NCI-H2029 (cell line): ENCODE results near the gene EHD4.

Experiments used
- DNase-seq: peaks from one replicate; lab custom pipeline; 2025; lab: John Stamatoyannopoulos, UW

EHD4 gene

DNA sequence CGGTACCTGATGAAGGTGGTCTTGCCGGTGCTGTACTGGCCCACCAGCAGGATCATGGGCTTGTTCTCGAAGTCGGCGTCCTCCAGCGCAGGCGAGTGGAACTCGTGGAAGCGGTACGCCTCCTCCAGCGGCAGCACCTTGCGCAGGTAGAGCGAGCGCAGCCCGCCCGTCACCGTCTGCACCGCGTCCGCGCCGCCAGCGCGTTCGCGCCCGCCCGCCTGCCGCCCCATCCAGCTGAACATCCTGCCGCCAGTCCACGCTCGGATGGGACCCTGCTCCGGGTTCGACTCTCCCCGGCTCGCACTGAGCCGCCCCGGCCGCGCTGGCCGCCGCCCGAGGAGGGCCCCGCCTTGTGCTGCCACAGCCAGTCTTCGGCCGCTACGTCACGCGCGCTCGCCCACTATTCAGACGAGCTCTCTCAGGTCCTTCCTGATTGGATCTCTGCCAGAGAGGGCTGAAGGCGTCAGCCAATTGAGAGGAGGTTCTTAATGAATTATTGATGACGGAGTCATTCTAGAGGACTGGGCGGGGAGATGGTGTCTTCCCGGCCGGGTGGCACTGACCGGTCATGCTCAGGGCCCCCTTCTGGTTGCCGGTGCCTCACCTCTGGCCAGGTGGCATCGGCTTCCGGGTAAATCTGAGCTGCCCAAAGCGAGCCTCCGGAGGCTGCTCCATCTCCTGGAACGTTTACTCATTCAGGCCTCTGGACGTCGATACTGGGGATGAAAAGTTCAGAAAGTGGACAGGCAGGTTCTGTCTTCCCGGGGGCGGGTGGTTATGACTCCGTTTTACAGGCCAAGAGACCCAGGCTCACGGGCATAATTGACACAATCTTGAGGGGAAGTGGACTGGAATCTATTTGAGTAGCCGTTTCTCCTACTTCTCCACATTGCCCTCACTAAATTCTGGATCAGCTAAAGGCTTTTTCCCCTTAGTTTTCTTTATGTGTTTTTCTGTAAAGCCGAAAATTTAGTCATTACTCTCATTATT is at the start of gene EHD4:
Gene EHD4 (minus strand): TSS at position 305 of the 990 bp plus-strand sequence. CDS start 63 bp downstream, at position 242.
- DNase-seq = peak; percentile 95

DNA sequence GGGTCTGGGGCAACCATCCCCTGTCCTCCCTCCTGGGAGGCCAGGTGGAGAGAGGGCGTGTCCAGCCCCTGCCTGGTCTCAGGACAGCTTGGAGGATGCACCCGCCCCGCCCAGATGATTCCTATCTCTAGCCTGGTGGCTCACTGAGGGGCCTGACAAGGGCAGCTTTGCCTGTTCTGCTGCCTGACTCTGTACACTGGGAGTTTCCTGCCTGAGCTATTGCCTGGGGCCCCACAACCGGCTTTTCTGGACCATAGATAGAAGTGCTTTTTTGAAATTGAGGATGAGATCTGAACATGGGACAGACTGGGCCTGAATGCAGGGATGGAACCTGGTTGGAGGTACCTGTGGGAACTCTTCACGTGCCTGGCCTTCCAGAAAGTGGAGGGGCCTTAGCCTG is 49.2 kb upstream of the EHD4 start:
- no peak for DNase-seq

DNA sequence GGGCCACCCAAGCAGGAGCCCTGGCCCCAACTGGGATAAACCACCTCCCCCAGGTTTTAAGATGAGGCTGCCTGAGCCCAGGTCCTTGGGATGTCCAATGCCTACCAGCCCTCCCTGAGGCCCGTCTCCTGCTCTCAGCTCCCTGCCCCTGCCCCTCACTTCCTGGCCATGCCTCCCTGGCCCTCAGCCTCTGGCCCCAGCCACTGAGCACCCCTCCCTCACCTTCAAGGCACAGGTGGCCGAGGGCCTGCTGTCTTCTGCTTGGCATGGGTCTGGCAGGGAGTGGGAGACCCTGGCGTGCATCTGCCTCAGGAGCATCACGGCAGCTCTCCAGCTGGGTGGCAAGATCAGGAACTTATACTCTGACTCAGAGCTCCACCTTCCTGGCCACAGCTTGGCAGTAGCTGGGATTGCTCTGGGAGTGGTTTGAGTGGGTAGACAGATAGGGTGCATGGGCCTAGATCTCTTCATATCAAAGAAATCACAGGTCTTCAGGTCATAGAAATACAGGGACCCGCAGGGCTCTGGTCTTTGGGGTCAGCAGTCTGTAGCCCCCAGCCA is 48.4 kb upstream of the EHD4 start, which contains the start of gene PLA2G4E:
Gene PLA2G4E (minus strand): TSS at position 330 of the 561 bp plus-strand sequence. CDS start 12 bp downstream, at position 318.
- DNase-seq = no peak

DNA sequence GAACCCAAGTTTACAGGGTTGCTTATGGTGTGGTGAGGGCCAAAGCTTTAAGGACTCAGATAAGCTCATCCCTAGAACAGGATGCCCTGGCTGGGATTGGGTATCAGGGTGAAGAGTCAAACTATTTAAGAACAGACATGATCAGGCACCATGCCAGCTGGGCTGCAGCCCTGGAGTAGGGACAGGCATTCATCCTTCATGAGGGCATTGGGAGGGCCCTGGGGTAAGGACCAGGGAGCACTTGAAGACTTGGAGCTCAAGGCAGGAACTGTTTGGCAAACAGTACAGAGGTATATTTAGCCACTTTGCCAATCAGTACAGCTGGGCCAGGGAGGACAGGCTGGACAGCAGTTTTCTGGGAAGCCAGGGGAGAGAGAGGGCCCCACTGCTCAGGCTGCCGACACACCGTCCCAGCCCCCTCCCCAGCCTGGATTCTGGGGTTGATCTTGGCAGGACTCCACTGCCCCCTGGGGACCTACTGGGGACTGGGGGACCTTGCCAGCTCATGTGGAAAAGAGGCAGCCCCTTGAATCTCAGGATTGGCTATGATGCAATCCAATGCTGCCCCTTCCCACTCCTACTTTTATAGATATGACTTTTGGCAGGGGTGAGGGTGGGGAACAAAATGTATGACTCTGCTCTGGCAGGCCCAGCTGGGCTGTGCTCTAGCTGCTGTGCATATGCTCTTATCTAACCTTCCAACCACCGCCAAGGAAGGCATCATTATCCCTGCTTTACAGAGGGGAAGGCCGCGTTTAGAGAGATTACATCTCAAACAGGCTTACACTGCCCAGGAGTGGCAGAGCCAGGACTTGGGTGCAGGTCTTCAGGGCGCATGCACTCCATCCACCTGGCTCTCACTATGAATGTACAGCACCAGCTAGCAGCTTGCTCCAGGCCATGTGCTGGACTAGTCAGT is 46.2 kb upstream of the EHD4 start:
- DNase-seq = no peak

DNA sequence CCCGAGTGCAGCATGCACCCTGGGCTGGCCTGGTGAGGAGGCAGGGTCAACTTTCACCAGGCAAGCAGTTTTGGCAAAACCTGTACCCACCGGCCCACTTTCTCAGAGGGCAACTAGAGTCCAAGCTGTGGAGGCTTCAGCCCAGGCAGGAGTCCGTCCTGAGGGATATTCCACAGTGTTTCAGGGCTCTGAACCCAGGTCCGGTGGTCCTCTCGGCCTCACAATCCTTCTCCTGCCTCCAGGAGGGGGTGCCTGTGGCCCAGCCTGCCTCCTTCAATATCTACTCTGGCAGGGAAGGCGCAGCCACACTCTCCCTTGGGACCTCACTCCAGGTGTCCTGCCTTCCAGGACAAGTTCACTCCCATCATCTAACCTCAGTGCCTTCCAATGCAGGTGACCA is 44.6 kb upstream of the EHD4 start:
- no peak for DNase-seq

DNA sequence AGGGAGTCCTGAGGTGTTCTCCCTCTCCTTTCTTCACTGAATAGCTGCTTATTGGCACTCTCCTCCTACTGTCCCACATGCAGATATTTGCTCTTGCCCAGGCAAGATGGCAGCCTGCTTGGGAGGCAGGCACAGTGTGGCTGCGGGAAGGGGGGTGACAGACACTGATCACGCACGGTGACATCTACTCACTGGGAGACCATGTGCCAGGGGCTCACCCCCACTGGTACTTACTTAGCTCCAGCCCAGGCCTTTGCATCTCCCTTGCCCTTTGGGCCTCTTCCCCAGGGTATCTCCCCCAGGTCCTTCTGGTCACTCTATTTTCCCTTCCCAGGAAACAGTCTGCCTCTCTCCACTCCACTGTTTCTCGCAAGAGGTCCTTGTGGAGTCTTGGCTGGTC is 42.0 kb upstream of the EHD4 start:
- no peak for DNase-seq

DNA sequence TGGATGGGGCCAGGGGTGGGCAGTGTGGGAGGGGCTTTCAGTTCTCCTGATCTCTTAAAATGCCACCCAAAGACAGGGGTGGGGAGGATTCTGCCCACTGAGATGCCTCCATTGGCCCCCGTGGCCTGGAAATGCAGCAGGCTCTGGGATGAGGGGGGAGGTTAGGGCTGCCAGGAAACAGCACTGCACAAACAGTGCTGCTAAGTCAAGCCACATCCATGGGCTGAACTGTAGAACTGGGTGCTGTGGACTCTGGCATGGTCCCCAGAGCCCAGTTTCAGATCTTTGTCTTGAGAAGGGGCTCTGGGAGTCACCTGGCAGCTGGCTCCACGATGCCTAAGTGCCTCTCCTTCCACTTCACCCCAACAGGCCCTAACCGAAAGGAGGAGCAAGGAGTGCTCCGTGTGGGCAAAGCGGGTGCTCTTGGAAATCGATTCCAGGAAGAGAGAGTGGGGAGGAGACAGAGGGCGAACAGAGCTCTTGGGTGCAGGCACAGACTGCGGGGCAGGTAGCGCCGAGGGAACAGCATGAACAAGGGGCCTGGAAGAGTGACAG is 40.6 kb upstream of the EHD4 start:
- no peak for DNase-seq

DNA sequence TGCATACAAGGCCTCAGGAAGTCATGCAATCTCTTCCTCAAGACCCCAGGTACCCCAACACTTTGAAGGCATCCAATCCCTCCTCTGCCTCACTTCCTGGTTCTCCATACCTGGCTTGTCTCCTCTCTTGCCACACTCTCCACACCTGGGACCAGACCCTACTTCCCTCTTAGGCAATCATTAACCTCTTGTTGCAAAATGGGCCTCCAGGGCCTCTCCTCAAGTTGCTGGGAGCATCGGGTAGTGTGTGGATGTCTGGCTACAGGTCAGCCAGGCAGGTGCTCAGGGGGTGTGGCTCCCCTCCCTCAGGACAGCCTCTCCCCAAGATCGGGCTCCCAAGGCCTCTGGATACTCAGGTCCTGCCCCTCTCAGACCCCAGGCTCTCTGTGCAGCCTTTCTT is 39.9 kb upstream of the EHD4 start:
- no peak for DNase-seq

DNA sequence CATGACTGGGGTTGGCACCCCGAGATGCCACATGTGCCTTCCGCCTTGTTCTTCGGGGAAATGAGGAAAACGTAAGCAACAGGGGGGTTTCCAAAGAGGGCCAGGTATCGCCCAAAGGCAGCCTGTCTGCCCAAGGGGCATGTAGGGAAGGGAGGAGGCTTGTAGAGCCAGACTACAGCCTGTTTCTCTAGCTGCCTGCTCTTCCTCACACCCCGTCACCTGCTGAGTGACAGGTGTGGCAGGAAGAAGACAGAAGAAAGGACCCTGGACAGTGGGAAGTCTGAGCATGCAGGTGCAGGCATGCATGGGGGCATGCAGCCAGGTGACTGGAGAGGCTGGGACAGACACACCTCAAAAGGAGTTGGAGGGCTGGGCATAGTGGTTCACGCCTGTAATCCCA is 38.7 kb upstream of the EHD4 start:
- DNase-seq = no peak

DNA sequence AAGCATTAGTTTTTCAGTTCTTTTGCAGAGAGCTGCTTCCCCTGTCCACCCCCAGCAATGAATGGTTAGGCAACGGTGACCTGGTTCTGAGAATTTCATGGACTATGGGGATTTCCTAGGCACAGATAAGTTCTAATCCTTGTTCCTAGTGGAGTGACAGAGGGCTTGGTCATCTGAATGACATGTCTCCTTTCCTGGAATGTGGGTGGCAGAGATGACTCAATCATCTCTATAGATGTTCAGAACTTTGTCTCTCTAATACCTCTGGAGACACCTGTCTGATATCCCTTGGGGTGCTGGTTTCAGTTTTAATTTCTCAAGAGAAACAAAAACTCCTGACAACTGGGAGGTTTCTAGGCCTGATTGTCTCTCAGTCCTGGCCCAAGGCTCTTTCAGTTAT is 38.1 kb upstream of the EHD4 start:
- DNase-seq = no peak

DNA sequence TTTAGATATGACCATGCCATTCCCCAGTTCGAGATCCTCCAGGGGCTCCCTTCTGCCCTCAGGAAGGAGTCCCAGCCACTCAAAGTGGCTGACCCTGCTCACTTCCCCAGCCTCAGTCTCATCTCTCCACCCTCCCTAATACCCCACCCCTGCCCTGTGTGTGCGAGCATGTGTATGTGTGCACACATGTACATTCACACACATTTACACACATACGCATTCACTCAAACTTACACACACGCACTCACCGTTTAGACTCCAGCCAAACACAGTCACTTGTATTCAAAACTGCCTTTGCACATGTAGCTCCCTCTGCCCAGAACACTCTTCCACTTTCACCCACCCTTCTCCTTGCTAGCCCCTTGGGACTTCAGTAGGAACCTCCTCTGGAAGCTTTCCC is 37.1 kb upstream of the EHD4 start:
- no peak for DNase-seq

DNA sequence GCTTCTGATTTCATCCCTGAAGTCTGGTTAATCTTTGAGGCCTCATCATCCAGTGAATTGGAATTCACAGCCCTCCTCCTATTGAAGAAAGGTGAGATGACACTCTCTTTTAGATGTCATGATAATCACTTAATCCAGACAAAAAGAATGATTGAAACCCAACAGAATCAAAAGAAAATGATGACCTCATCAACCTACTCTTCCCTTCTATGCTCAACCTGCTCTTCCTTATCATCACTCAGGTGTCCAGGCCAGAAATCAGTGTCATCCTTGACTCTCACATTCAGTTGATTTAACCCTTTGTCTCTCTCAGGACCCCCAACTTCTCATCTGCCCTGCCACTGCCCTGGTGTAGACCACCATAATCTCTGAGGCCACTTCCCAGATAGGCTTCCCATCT is 36.7 kb upstream of the EHD4 start:
- DNase-seq = no peak

DNA sequence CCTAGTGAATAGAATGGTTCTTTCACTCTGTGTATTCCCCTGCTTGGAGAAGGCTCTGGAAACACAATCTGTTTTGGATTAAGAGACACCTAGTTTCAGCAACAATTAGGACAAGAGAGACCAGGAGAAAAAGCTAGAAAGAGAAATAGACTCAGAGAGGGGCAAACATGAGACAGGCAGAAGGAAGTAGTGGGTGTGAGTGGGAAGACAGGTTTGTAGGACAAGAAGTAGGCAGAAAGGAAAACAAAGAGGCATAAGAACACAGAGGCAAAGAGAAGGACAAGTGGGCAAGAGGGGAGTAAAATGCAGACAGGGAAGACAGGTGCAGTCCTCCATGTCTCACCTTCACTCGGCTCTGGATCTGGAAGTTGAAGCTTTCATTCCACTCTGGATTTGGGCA is 35.0 kb upstream of the EHD4 start:
- no peak for DNase-seq

DNA sequence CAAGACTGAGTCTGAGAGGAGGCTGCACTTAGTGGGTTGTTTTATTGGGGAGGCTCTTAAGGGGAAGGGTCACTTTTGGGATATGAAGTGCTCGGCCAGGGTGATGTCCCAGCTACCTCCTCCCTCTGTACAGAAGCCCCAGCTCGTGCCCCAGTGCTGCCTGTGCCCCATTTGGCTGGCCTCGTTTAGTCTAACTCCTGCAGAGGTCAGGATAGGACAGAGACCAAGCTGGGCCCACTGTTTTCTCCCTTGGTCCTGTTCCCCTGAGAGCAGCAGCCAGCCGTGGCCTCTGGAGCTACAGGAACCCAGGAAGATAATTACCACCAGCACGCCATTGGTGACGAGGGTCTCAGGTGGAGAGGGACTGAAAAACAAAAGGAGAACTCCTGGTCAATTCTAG is 30.0 kb upstream of the EHD4 start:
- DNase-seq = no peak

DNA sequence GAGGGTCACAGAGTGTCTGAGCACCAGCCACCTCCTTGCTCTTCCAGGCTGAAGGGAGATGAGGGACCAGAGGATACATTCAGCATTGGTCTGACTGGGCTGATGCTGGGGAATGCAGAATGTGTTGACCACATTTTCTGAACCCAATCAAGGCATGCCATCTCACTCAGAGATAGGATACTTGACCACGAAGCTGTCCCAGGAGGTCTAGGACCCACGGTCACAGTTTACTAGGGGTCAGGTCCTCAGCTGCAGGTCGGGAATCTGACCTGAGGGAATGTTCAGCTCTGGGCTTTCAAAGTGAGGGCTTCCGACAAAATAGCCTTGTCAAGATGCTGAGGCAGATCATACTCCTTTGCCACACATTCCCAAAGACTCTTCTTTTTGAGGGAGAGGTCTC is 28.9 kb upstream of the EHD4 start:
- DNase-seq = no peak

DNA sequence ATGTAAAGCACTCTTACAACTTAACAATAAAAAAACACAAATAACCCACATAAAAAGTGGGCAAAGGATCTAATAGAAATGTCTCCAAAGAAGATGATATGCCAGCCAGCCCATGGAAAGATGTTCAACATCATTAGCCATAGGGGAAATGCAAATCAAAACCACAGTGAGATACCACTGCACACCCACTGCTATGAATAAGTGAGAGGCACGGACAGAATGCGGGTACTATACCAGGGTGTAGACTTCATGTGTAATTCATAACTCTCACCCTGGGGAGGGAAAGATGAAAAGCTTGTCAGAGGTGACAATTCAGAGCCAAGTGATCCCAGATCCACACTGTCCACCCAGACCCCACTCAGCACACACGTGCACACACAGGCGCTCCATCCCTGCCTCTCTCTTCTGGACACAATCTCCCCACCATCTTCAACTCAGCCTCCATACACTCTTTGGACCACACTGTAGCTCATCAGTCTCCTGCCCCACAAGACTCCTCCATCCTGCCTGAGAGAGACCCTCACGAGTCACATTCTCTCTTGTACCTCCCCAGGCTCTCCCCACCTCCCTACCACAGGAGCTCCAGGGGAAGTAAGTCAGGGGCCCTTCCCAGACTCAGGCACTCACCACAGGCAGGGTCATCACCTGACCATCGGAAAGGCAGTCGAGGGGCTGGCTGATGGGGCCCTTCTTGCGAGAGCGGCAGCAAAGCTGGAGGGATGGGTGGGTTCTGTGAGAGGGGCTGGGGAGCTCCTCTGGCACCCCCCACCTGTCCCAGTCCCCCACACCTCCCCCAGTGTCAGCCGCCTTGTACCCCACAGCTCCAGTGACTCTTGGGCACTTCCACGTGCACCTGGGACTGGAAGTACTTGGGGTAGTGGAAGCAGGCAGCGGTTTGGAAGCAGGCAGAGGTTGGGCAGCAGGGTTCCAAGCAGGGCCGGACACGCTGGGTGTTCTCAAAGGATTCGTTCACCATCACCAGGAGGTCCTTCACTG is 27.2 kb upstream of the EHD4 start:
- no peak for DNase-seq

DNA sequence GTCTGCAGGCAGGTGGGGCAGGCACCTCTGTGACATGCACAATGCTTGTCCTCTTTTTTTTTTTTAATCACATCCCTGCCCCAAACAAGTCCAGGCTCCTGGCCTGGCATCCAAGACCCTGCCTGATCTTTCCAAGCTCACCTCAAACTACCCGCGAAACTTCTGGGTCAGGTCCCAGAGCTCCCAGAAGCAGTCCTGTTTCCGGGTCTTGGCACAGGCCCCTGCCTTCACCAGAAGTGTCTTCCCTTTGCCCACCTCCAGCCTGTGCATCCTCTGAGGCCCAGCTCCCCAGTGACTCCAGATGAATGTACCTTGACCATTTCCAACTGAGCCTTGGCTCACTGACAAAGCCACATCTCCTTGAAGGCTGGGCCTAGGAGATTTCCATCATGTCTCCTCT is 25.5 kb upstream of the EHD4 start:
- DNase-seq = no peak

DNA sequence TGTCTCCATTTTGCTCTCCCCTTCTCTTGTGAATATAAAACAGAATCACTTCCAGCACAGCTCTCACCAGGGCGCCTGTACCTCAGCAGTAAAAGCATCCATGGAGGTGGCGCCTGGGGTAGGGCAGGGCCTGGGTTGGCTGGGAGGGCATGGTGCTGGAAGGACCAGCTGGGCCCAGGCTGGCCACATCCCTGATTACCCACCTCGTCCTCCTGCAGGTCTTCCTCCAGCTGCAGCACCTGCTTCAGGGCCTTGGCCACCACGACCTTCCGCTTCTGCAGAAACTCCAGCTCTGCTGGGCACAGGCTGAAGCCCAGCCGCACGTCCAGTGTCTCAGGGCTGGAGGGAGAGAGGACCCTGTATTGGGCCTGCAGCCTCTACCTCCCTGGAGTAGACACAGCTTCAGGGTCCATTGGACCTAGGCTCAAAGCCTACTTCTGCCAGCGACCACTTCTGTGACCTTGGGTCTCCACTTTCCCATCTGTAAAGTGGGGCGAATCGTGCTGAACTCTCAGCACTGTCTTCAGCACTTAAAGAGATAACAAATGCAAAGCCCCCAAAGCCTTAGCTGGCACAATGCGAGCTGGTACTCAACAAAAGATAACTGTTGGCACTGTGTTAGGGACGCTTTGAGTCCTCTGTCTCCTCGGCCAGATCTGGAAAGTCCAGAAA is 24.7 kb upstream of the EHD4 start:
- no peak for DNase-seq

DNA sequence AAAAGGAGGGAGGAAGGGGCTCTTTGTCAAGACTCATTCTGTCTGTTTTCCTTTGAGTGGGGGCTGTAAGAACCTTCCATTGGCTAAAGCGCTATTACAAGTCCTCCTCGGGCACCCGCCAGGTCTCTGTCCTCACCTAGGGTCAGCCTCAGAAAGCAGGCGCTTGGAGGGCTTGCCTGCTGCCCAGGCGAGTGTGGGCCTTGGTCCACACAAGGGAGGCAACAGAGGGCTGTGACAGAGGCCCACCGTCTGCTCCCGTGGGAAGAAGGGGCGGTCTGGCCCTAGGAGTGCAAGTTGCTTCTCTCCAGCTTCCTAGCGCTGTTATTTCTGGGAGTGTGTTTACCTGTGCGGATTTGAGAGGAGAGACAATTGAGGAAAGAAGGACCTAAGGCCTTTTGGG is 24.0 kb upstream of the EHD4 start:
- no peak for DNase-seq

DNA sequence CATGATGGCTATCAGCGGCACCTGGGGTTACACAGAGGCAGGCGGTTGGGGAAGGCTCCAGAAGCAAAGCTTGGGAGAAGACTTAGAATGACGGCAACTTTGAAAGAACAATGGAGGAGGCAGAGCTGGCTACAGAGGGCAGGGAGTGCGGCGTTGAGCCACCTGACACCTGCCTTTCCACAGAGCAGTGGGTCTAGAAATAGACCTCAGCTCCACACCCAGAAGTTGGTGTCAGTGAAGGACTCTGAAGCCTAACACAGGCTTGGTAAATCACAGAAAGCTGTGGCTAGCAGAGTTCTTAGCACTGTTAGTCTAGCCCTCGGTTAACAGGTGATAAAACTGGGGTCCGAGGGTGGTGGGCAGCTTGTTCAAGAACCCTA is 23.1 kb upstream of the EHD4 start:
- DNase-seq = no peak
